Lower leg skin (tissue), 3 donors: ENCODE measurements around the gene TNFRSF8.

ENCODE experiments used
- CTCF ChIP-seq, 3 donors: fragments of 450-650 bp; IDR thresholded peaks; one replicate each; pipeline ENCODE4 v1.5.1; 2016; ENCODE audit warnings: antibody characterized with exemption in 3 of 3, mild to moderate bottlenecking in 3 of 3, moderate library complexity in 2 of 3
- POLR2A ChIP-seq, 2 donors: fragments of 450-650 bp; IDR thresholded peaks; one replicate each; pipeline ENCODE4 v1.6.1; 2016 to 2017; ENCODE audit warnings: antibody characterized with exemption in 2 of 2, mild to moderate bottlenecking in 1 of 2, moderate library complexity in 1 of 2

DNA sequence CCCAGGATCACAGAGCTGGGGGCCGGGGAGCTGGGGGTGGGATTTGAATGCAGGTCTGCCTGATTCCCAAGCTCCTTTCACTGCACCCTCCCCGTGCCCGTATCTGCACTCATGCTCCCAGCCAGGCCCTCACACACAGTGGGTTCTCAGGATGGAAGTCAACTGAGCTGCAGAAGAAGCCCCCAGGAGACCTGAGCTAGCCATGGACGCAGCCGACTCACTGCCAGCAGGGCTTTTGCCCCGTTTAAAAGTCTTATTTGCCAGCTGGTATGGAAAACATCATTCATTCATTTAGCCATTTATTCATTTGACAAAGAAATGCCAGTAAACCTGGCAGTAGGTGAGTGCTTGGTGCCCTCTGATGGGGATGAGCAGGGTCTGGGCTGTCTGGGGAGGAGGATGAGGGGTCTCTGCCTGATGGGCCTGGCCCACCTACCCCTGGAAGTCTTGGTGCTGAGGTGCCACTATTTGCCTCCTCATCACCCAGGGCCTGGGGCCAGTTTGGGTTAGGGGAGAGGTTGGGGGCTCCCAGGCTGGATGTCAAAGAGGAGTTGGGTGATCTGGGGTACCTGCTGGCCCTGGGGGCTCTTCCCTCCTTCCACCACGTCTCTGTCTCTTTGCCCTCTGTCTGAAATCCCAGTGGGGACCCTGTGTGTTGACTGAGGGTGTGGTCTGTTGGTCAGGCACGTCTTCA, 106.5 kb downstream of the TNFRSF8 start:
- TF ChIP-seq POLR2A (IDR thresholded peaks at IDR 0.05) (no peak), CTCF (IDR thresholded peaks at IDR 0.05) (no peak)
